ENCODE measurements around the gene IGLL5.

GRCh38 chr22:22858559-22858937, 29.1 kb upstream of the IGLL5 start:
- TF ChIP-seq ZNF384 (IDR thresholded peaks at IDR 0.05) (no peak), FOXA1 (IDR thresholded peaks at IDR 0.05) (no peak), ELF4 (IDR thresholded peaks at IDR 0.05) (no peak), LEF1 (IDR thresholded peaks at IDR 0.05; ENCODE audit: borderline replicate concordance) (no peak), SP1 (IDR thresholded peaks at IDR 0.05) (no peak), NFRKB (IDR thresholded peaks at IDR 0.05) (no peak), PKNOX1 (IDR thresholded peaks at IDR 0.05) (no peak), FOXK2 (IDR thresholded peaks at IDR 0.05) (no peak), BHLHE40 (IDR thresholded peaks at IDR 0.05; ENCODE audit: borderline replicate concordance) (no peak), TARDBP (IDR thresholded peaks at IDR 0.05) (no peak), HDGF (IDR thresholded peaks at IDR 0.05; ENCODE audit: borderline replicate concordance) (no peak)

Data from HEK293T (cell line).